Stimulated activated CD8-positive, alpha-beta memory T cell treated with anti-CD3 and anti-CD28 coated beads, Interleukin-12 subunit alpha, Interleukin-12 subunit beta, amount 100 ng/mL, for 24 hours (primary cell): ENCODE results near the gene SFI1.
"Not testable (repeated sequence)": the region's sequence is repeated elsewhere in the genome, so short reads cannot be mapped to it uniquely, and the experiment has no call there.

Experiments
- DNase-seq: peaks from one replicate; pipeline ENCODE4 v3.0.0-alpha.2; 2020; ENCODE audit errors: extremely low read depth

SFI1 gene

DNA sequence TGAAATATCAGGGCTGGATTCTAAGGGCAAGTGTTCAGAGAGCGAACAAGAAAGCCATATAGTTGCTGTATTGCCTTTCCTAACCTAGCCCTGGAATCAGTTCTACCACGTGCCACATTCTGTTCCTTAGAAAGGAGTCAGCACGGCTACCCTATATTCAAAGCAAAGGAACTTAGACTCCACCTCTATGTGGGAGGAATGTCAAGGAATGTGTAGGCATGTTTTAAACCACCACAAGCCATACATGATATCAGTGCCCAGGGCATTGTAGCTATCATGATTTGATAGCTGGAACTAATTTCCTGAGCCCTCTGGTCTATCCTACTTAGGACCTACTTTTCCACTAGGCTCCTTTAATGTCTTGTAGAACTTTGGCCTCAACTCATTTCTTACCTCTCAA is 4.2 kb upstream of the SFI1 start:
- no peak for DNase-seq

- DNase-seq: not testable (repeated sequence)
Measured at GRCh38 chr22:31493355-31493754, 3.0 kb upstream of the SFI1 start.

DNA sequence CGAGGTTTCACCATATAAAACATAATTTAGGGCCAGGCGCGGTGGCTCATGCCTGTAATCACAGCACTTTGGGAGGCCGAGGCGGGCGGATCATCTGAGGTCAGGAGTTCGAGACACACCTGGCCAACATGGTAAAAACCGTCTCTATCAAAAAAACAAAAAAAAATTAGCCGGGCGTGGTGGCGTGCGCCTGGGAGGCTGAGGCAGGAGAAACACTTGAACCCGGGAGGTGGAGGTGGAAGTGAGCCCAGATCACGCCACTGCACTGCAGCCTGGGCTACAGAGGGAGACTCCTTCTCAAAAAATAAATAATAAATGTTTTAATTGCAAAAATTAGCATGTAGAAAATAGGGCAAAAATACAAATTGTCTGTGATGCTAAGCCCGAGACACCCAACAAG is 993 bp upstream of the SFI1 start:
- DNase-seq: no peak

- DNase-seq: peak; percentile 9
Measured at GRCh38 chr22:31496735-31497146, 405 bp downstream of the SFI1 start.

- DNase-seq: no peak
Measured at GRCh38 chr22:31497148-31497938, 1.0 kb downstream of the SFI1 start.

- DNase-seq: no peak
Measured at GRCh38 chr22:31501738-31502137, 5.4 kb downstream of the SFI1 start.

- no peak for DNase-seq
Measured at GRCh38 chr22:31503211-31503964, 7.1 kb downstream of the SFI1 start.

GRCh38 chr22:31504282-31504681 is 7.9 kb downstream of the SFI1 start:
- DNase-seq: no peak

DNA sequence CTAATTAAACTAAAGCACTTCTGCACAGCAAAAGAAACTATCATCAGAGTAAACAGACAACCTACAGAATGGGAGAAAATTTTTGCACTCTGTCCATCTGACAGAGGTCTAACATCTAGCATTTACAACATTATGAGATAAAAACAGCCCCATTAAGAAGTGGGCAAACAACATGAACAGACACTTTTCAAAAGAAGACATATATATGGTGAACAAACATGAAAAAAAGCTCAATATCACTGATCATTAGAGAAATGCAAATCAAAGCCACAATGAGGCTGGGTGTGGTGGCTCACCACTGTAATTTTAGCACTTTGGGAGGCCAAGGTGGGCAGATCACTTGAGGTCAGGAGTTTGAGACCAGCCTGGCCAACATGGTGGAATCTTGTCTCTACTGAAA is 11.2 kb downstream of the SFI1 start:
- not testable (repeated sequence) for DNase-seq

- DNase-seq: no peak
Measured at GRCh38 chr22:31508536-31508935, 12.2 kb downstream of the SFI1 start.

DNA sequence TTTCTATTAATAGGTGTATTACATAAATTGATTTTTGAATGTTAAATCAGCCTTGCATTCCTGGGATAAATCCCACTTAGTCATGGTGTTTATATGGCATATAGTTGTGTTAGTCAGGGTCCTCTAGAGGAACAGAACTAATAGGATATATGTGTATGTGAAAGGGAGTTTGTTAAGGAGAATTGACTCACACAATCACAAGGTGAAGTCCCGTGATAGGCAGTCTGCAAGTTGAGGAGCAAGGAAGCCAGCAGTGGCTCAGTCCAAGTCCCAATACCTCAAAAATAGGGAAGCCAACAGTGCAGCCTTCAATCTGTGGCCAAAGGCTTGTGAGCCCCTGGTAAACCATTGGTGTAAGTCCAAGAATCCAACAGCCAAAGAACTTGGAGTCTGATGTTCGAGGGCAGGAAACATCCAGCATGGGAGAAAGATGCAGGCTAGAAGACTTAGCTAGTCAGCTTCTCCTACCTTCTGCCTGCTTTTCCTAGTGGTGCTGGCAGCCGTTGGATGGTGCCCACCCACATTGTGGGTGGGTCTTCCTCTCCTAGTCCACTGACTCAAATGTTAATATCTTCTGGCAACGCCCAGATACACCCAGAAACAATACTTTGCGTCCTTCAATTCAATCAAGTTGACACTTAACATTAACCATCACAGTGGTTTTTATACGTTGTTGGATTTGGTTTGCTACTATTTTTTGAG is 12.9 kb downstream of the SFI1 start:
- no peak for DNase-seq

DNA sequence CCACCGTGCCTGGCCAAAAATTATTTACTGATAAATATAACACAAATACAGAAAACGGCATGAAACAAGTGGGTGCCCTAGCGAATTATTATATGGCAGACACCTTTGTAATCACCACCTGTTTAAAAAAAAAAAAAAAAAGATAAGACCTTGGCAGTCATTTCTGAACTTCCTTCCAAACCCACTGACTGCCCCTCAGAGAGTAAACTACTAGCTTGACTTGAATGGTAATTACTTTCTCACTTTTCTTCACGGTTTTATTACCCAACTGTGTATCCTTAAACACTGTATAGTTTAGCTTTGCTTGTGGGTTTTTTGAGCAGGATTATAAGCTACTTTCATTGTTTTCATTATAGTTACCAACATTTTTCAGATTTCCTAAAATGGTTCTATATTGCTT is 23.7 kb downstream of the SFI1 start:
- DNase-seq: no peak

GRCh38 chr22:31524132-31524531 is 27.8 kb downstream of the SFI1 start:
- not testable (repeated sequence) for DNase-seq

- DNase-seq: no peak
Measured at GRCh38 chr22:31526270-31526669, 29.9 kb downstream of the SFI1 start.

DNA sequence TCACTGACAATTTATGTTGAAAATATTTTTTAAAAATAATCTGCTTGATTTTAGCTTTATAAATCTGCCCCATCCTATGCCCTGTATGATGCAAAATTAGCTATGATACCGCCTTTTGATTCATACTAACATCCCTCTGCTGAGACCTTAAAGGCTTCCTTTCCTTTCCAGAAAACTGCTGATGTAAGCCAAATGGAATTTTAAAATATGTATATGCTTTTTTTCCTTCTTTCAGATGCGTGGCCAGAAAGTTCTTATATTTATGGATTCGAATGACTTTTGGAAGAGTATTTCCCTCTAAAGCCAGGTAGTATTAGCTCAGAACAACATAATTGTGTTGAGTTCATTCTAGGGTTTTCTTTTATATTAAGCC is 34.5 kb downstream of the SFI1 start:
- no peak for DNase-seq

DNA sequence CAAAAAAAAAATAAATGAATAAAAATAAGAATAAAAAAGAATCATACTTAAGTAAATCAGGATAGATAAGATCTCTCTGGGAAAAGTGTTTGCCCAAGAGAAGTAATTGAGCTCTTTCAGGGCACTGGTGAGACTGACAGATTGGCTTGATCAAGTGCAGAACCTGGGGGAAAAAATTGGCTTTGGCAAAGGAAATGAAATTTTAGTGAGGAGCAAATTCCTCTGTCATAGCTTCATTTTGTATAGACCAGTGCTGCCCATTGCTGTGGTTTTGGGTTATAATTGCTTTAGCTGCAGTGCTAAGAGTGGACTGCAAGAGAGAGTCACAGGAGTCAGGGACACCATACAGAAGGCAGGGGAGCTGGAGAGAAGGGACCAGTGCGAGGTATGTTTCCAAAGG is 35.7 kb downstream of the SFI1 start:
- no peak for DNase-seq

DNA sequence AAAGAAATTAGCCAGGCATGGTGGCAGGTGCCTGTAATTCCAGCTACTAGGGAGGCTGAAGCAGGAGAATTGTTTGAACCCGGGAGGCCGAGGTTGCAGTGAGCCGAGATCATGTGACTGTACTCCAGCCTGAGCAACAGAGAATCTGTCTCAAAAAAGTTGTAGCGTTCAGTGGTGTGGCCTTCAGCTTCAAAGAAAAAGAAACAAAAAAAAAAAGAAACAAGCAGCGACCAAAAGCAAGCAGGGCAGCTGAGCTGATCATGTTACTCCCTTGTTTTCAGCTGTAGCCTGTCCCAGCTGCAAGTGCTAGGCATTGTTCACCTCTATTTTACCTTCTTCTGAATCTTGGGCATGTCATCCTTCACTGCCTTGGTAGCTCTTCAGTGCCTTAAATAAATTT is 37.0 kb downstream of the SFI1 start:
- DNase-seq: no peak

GRCh38 chr22:31537019-31537535 is 40.7 kb downstream of the SFI1 start:
- DNase-seq: no peak

- DNase-seq: no peak
Measured at GRCh38 chr22:31538815-31539214, 42.5 kb downstream of the SFI1 start.

DNA sequence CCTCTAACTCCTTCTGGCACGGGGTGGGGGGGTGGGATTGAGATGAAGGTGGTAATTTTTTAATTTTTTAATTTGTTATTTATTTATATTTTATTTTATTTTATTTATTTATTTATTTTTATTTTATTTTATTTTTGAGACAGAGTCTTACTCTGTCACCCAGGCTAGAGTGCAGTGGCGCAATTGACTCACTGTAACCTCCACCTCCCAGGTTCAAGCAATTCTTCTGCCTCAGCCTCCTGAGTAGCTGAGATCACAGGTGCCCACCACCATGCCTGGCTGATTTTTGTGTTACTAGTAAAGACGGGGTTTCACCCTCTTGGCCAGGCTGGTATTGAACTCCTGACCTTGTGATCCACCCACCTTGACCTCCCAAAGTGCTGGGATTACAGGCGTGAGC is 43.8 kb downstream of the SFI1 start:
- not testable (repeated sequence) for DNase-seq

- no peak for DNase-seq
Measured at GRCh38 chr22:31540966-31541365, 44.6 kb downstream of the SFI1 start.
